ENCODE results near the gene LINGO4.

DNA sequence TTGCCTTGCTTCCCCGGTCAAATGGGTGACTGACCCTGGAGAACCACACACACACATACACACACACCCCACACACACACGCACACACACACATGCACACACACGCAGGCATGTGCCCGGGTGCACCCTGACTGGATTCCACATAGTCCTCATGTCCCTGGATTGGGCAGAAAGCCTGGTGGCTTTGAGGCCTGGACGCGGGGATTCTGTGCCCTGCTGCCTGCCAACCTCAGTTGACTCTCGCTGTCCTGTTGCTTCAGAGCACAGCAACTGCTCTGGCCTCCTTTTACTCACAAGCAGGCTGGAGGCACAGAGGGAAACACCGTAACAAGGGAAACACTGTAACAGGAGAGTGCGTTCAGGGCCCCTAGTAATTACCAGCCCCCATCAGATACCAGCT lies 20.0 kb upstream of the LINGO4 start:
- TF ChIP-seq YY1 (IDR thresholded peaks at IDR 0.05; ENCODE audit: insufficient read depth, insufficient read length) (no peak), ZNF274 (IDR thresholded peaks at IDR 0.05; ENCODE audit: low read depth, low read length) (no peak)

All from NT2/D1 (cell line).